Globus pallidus (tissue), 1 donor: ENCODE measurements around the gene NLGN3.

Source experiments
- DNase-seq: peaks from one replicate; pipeline ENCODE4 v3.0.0-alpha.2; 2015; ENCODE audit warnings: low spot score

Gene NLGN3

GRCh38 chrX:71144651-71145050 is at the start of gene NLGN3:
Gene NLGN3 (plus strand): TSS chrX:71144841. CDS start chrX:71147750, 2,909 bp downstream.
- DNase-seq, result peak; percentile 44

- DNase-seq, result no peak
Measured at GRCh38 chrX:71095033-71095432, 49.6 kb upstream of the NLGN3 start.

GRCh38 chrX:71095555-71095980 is 49.1 kb upstream of the NLGN3 start, which contains the start of gene FOXO4:
Gene FOXO4 (plus strand): TSS chrX:71095851. CDS start chrX:71096529, 678 bp downstream.
- peak; percentile 89 for DNase-seq

GRCh38 chrX:71095981-71096759 is 48.5 kb upstream of the NLGN3 start:
- no peak for DNase-seq

GRCh38 chrX:71096760-71097032 is 47.9 kb upstream of the NLGN3 start:
- DNase-seq, result no peak

- DNase-seq, result peak; percentile 59
Measured at GRCh38 chrX:71098302-71098701, 46.3 kb upstream of the NLGN3 start.

GRCh38 chrX:71098951-71099506 is 45.6 kb upstream of the NLGN3 start:
- DNase-seq, result no peak

- no peak for DNase-seq
Measured at GRCh38 chrX:71099736-71100135, 44.9 kb upstream of the NLGN3 start.

GRCh38 chrX:71100581-71101505 is 43.8 kb upstream of the NLGN3 start:
- DNase-seq, result no peak

- DNase-seq, result no peak
Measured at GRCh38 chrX:71102292-71102691, 42.3 kb upstream of the NLGN3 start.

- no peak for DNase-seq
Measured at GRCh38 chrX:71103110-71103983, 41.3 kb upstream of the NLGN3 start.

- no peak for DNase-seq
Measured at GRCh38 chrX:71105628-71106027, 39.0 kb upstream of the NLGN3 start.

- no peak for DNase-seq
Measured at GRCh38 chrX:71106427-71106826, 38.2 kb upstream of the NLGN3 start, which contains the start of gene CXorf65. Gene CXorf65 (minus strand): TSS chrX:71106740. CDS start chrX:71106556, 184 bp downstream.

- no peak for DNase-seq
Measured at GRCh38 chrX:71107245-71107644, 37.4 kb upstream of the NLGN3 start.

- DNase-seq, result no peak
Measured at GRCh38 chrX:71107762-71108360, 36.8 kb upstream of the NLGN3 start.

- DNase-seq, result no peak
Measured at GRCh38 chrX:71109051-71109450, 35.6 kb upstream of the NLGN3 start.

- DNase-seq, result no peak
Measured at GRCh38 chrX:71111141-71111843, 33.3 kb upstream of the NLGN3 start, which contains the start of gene IL2RG. Gene IL2RG (minus strand): TSS chrX:71111577. CDS start chrX:71111539, 38 bp downstream.

- no peak for DNase-seq
Measured at GRCh38 chrX:71111921-71112431, 32.7 kb upstream of the NLGN3 start.

- DNase-seq, result no peak
Measured at GRCh38 chrX:71117358-71117757, 27.3 kb upstream of the NLGN3 start.
